Putamen (tissue), 1 donor: Measurements from ENCODE around the gene MRPS26.
A peak's percentile ranks its signal among the peaks of the same experiment; 100 is the strongest.
"Not testable (repeated sequence)": the region's sequence is repeated elsewhere in the genome, so short reads cannot be mapped to it uniquely, and the experiment has no call there.

Source experiments
- DNase-seq: peaks from one replicate; pipeline ENCODE4 v3.0.0-alpha.2; 2016; ENCODE audit warnings: low spot score

Gene MRPS26

DNA sequence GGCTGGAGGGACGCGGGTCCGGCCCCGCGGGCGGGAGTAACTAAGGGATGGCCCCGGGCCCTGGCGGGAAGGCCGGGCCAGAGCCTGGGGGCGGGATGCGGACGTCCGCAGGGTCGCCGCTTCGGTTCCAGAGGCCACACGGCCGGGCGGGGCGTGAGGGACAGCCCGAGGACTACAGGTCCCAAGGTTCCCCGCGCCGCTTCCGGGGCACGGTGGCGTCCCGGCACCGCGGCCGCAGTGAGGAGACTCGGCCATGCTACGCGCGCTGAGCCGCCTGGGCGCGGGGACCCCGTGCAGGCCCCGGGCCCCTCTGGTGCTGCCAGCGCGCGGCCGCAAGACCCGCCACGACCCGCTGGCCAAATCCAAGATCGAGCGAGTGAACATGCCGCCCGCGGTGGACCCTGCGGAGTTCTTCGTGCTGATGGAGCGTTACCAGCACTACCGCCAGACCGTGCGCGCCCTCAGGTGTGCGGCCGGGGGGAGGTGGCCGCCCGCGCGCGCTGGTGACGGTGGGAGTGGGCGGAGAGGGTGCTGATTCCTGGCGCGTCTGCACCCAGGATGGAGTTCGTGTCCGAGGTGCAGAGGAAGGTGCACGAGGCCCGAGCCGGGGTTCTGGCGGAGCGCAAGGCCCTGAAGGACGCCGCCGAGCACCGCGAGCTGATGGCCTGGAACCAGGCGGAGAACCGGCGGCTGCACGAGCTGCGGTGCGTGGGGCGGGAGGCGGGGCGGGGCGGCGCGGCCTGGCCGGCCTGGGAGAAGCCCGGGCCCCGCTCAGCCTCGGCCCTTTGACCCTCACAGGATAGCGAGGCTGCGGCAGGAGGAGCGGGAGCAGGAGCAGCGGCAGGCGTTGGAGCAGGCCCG lies at the start of gene MRPS26:
Gene MRPS26 (plus strand): TSS at position 237 of the 861 bp plus-strand sequence. CDS start 17 bp downstream, at position 254.
- peak; percentile 89 for DNase-seq

GRCh38 chr20:2998728-2999127 lies 47.1 kb upstream of the MRPS26 start:
- DNase-seq: no peak

- peak; percentile 57 for DNase-seq
Observed at GRCh38 chr20:3000852-3001523, 44.9 kb upstream of the MRPS26 start.

GRCh38 chr20:3003416-3003815 lies 42.4 kb upstream of the MRPS26 start:
- no peak for DNase-seq

- no peak for DNase-seq
Observed at GRCh38 chr20:3010985-3011723, 34.7 kb upstream of the MRPS26 start.

DNA sequence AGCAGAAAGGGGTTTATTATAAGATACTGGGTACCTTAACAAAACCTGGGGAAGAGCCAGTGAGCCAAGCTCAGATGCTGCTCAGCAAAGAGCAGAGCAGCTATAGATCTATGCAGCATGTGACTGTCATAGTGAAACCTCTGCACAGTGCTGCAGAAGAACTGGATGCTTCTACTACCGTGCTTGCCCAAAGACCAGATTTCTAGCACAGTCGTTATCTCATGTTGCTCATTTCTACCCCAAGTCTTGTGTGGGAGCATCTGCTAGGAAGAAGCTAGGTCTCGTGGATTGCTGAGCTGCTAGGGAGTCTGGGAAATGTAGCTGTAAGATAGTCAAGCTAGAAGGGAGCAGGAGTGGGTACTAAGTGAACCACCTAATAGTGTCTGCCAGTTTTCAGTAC lies 34.1 kb upstream of the MRPS26 start:
- peak; percentile 17 for DNase-seq

- no peak for DNase-seq
Observed at GRCh38 chr20:3013771-3014170, 32.1 kb upstream of the MRPS26 start.

DNA sequence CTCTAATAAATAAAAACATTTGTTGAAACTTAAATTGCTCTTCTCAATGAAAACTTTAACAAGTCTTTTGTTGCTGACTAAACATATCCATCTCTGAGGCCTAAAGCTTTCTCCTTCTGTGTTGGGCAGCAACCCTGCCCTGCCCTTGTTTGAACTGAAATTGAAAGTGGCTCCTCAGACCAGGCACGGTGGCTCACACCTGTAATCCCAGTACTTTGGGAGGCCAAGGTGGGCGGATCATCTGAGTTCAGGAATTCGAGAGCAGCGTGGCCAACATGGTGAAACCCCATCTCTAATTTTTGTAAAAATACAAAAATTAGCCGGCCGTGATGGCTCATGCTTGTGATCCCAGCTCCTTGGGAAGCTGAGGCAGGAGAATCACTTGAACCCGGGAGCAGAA lies 31.7 kb upstream of the MRPS26 start:
- no peak for DNase-seq

- DNase-seq: no peak
Observed at GRCh38 chr20:3014662-3015061, 31.2 kb upstream of the MRPS26 start.

DNA sequence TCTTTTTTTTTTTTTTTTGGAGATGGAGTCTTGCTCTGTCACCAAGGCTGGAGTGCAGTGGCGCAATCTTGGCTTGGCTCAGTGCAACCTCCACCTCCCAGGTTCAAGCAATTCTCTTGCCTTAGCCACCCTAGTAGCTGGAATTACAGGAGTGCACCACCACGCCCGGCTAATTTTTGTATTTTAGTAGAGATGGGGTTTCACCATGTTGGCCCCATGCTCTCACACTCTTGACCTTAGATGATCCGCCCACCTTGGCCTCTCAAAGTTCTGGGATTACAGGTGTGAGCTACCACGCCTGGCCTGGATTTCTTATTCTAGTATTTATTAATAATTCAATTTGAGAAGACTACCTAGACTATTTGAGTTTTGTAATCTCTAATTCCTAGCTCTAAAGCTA lies 30.6 kb upstream of the MRPS26 start:
- DNase-seq: not testable (repeated sequence)

GRCh38 chr20:3021327-3021726 lies 24.5 kb upstream of the MRPS26 start:
- DNase-seq: no peak

DNA sequence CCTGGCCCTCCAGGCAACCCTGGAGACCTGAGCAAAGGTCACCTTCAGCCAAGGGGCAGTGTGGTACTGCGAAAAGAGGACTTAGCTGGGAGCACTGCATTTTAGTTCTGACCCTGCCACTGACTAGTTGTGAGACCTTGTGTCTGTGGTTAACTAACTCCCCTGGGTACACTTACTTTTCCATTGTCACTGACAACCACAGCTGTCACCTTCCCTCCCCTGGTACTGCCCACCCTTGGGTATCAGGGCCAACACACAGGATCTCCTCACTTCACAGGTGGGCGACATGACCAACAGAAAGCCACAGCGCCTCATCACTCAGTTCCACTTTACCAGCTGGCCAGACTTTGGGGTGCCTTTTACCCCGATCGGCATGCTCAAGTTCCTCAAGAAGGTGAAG lies 24.1 kb upstream of the MRPS26 start:
- no peak for DNase-seq

GRCh38 chr20:3022559-3023490 lies 23.0 kb upstream of the MRPS26 start:
- not testable (repeated sequence) for DNase-seq

DNA sequence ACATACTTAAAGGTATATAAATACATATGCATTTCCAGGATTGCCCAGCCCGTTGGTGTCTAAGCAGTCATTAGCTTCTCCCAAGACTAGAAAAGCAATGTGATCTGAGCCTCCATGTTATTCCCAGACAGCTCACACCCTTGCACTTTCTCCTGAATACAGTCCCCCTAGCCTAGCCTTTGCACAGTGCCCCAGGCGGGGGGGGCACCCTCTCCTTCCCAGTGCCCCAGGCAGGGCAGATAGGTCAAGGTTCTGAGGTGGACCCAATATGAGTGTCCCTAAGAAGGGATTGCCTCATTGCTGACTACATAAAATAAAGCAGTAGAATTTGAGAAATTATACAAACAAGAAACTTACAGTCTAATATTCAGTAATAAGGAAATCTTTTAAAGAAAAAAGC lies 17.9 kb upstream of the MRPS26 start:
- no peak for DNase-seq

DNA sequence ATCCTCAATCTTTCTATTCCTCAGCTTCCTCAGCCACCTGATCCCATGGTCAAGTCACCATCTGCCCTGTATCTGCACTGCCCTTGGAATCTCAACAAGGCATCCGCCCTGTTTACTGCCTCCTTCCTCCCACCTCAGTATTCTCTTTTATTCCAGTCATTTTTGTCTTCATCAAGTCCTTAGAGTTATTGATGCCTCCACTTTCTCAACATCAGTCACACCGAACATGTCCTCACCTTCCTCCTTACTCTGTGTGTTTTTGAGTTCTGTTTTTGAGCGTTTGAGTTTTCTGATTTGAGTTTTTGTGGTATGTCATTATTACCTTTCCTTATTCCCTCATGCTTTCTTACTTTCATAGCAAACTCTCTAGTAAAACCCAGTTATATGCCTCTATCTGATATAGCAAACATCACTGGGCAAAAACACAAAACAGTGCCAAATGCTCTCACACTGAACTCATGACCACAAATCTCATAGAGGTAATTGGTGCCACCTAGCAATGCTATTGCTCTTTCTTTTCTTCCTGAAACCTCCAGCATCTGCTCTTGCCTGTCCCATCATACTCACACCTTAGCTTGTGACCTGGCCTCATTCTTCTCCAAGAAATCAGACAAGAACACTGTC lies 14.2 kb upstream of the MRPS26 start:
- DNase-seq: no peak

- no peak for DNase-seq
Observed at GRCh38 chr20:3032624-3033023, 13.2 kb upstream of the MRPS26 start.

GRCh38 chr20:3037654-3038053 lies 8.2 kb upstream of the MRPS26 start:
- no peak for DNase-seq

DNA sequence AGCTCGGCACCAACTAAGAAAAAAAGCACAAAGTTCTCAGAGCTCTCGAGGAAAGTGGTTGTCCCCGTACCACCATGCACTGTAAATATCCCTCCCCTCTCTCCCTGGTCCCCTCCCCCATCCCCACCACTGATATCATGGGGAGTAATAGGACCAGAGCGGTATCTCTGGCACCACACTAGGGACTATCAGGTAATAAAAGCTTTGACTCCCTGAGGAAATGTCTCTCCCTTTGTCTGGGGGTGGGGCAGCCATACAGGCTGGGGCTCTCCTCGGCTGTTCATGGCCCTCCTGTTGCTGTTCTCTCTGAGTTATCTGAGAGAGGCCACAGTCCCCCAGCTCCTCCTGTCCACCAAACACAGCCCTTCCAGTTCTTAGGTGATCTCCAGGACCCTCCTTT lies 7.4 kb upstream of the MRPS26 start:
- no peak for DNase-seq

- DNase-seq: no peak
Observed at GRCh38 chr20:3039426-3039825, 6.4 kb upstream of the MRPS26 start.

DNA sequence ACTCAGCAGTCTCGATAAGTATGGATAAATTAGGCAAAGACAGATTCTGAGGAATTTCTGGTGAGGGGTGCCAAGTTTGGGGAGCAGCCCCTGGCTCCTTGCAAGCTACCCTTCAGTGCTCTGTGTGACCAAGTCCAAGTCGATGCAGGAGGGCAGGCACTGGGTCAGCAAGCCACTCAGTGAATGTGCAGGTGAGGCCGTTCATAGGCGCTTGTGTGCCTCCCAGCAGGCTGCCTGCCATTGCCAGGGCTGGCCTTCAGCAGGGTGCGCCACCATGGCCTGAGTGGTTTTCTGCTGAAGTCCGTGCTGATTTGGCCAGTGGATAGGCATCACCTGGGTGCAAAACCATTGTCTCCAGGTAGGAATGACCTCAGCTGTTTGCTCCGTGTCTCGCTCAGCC lies 5.8 kb upstream of the MRPS26 start:
- no peak for DNase-seq

- no peak for DNase-seq
Observed at GRCh38 chr20:3041854-3042409, 3.9 kb upstream of the MRPS26 start.
